Caco-2 (cell line): ENCODE data around the gene TTLL8. TPM values are rescaled to one million over a fixed set of nuclear protein-coding genes. Genes with fewer than 3 reads are reported as not detected.

ENCODE experiments used
- BruUV-seq: library from RNA; stranded (reverse); fragments of 400-500 nt; replicated peaks from 2 replicates; lab custom pipeline; 2021; lab: Mats Ljungman, UMichigan
- CTCF ChIA-PET: fragments of 300-600 bp; sonication (Branson Sonifier 250); formaldehyde crosslinking; loops from one replicate; lab custom pipeline; 2022; ENCODE audit warnings: antibody characterized with exemption; lab: Charles Lee
- POLR2A ChIA-PET: fragments of 300-600 bp; sonication (Branson Sonifier 250); formaldehyde crosslinking; loops from one replicate; lab custom pipeline; 2022; ENCODE audit warnings: antibody characterized with exemption; lab: Charles Lee
- DNase-seq, 2 experiments: peaks; one replicate each; pipeline versions ENCODE4 v3.0.0 to v3.0.0-alpha.2; 2020 to 2022
- H3K27me3 ChIP-seq: replicated peaks from 2 replicates; pipeline ENCODE4 v1.6.0; 2011; ENCODE audit warnings: low read length; ENCODE audit not compliant: control insufficient read depth, insufficient read depth
- H3K36me3 ChIP-seq: 2 replicates; pipeline ENCODE4 v1.5.1; 2011; ENCODE audit warnings: low read length; ENCODE audit not compliant: control insufficient read depth, insufficient read depth
- H3K4me1 ChIP-seq: fragments of 250-450 bp; sonication (Bioruptor Pico); 2 replicates; pipeline ENCODE4 v1.5.1; 2020; ENCODE audit warnings: mild to moderate bottlenecking
- H3K4me3 ChIP-seq: 2 replicates; pipeline ENCODE4 v1.5.1; 2011; ENCODE audit warnings: low read depth, mild to moderate bottlenecking, control low read depth, low read length
- H3K9me3 ChIP-seq: fragments of 250-450 bp; sonication (Bioruptor Pico); 2 replicates; pipeline ENCODE4 v1.5.1; 2020; ENCODE audit warnings: mild to moderate bottlenecking, moderate library complexity
- H3K27ac Mint-ChIP-seq: one replicate; pipeline ENCODE4 v1.8.0; 2022; ENCODE audit warnings: mixed read lengths; ENCODE audit not compliant: unreplicated experiment
- H3K27me3 Mint-ChIP-seq: one replicate; pipeline ENCODE4 v1.8.0; 2022; ENCODE audit warnings: mixed read lengths; ENCODE audit not compliant: insufficient read depth, unreplicated experiment
- H3K36me3 Mint-ChIP-seq: one replicate; pipeline ENCODE4 v1.8.0; 2022; ENCODE audit warnings: mild to moderate bottlenecking, mixed read lengths; ENCODE audit not compliant: insufficient read depth, unreplicated experiment
- H3K4me1 Mint-ChIP-seq: one replicate; pipeline ENCODE4 v1.8.0; 2022; ENCODE audit warnings: low read depth, mixed read lengths; ENCODE audit not compliant: unreplicated experiment
- H3K4me3 Mint-ChIP-seq: one replicate; pipeline ENCODE4 v1.8.0; 2022; ENCODE audit warnings: mild to moderate bottlenecking, moderate library complexity, mixed read lengths; ENCODE audit not compliant: unreplicated experiment
- H3K9me3 Mint-ChIP-seq: one replicate; pipeline ENCODE4 v1.8.0; 2022; ENCODE audit warnings: mixed read lengths; ENCODE audit not compliant: unreplicated experiment
- CTCF ChIP-seq, 2 experiments: fragments of 200-600 bp in 1 of 2; IDR thresholded peaks; 1 replicate in 1 of 2; 2 replicates in 1 of 2; pipeline versions ENCODE4 v1.5.1 to v1.8.0; 2011 to 2022; ENCODE audit warnings: antibody characterized with exemption in 1 of 2, control low read depth in 1 of 2, inconsistent platforms in 1 of 2, low read depth in 1 of 2, low read length in 1 of 2, mild to moderate bottlenecking in 1 of 2, moderate library complexity in 1 of 2; ENCODE audit not compliant: insufficient read depth in 1 of 2, severe bottlenecking in 1 of 2, unreplicated experiment in 1 of 2
- intact Hi-C: fragments of 100-400 bp; cut with micrococcal nuclease; formaldehyde crosslinking; loops from one replicate; pipeline ENCODE4 v1.10.0; 2022; ENCODE audit not compliant: unreplicated experiment
- total RNA-seq: library from RNA; stranded (reverse); gene quantifications from 2 replicates; pipeline ENCODE4 v1.2.3, GENCODE V29; 2022

Gene TTLL8
- total RNA-seq, 1 experiment from 2014 or later, result not detected

- BruUV-seq, result no TSS peak
- Mint-ChIP-seq H3K36me3 (no peaks in the 10 kb centered on the region), H3K27ac (no peak overlapping the region), H3K9me3 (peaks cover 10% of the 10 kb centered on the region), H3K4me1 (no peaks in the 10 kb centered on the region), H3K27me3 (peaks cover 8% of the 10 kb centered on the region), H3K4me3 (no peak overlapping the region)
- Histone ChIP-seq H3K4me3 (no peak overlapping the region), H3K36me3 (no peaks in the 10 kb centered on the region), H3K4me1 (no peaks in the 10 kb centered on the region), H3K9me3 (0 out of 2 replicates have a peak, but pooled peaks cover 6% of the 10 kb centered on the region), H3K27me3 (no peaks in the 10 kb centered on the region)
- no peak for TF ChIP-seq CTCF (IDR thresholded peaks at IDR 0.05; ENCODE audit: insufficient read depth in 1 of 2, low read depth in 1 of 2, low read length in 1 of 2, severe bottlenecking in 1 of 2, unreplicated experiment in 1 of 2)
- CTCF ChIA-PET, result interaction anchor here (0.8 kb wide), 1 partner anchor 10 kb away, joined by 4 read pairs; no protein-coding TSS in a partner anchor
- POLR2A ChIA-PET, result no interaction called here
- no peak for DNase-seq
- intact Hi-C loops, result no loop called here
Measured at GRCh38 chr22:50040717-50041116, 17.4 kb downstream of the TTLL8 start.

- no peak overlapping the region for H3K4me3 Mint-ChIP-seq
- TF ChIP-seq CTCF (IDR thresholded peaks at IDR 0.05; ENCODE audit: insufficient read depth in 1 of 2, low read depth in 1 of 2, low read length in 1 of 2, severe bottlenecking in 1 of 2, unreplicated experiment in 1 of 2), result no peak
- H3K27ac Mint-ChIP-seq, result no peak overlapping the region
- no peak for DNase-seq
- H3K4me1 Mint-ChIP-seq, result no peaks in the 10 kb centered on the region
- no peaks in the 10 kb centered on the region for H3K36me3 Mint-ChIP-seq
- ChIA-PET POLR2A (no interaction called here), CTCF (interaction anchor here (0.8 kb wide), 1 partner anchor 9 kb away, joined by 4 read pairs; no protein-coding TSS in a partner anchor)
- Histone ChIP-seq H3K27me3 (no peaks in the 10 kb centered on the region), H3K4me3 (no peak overlapping the region), H3K9me3 (0 out of 2 replicates have a peak, but pooled peaks cover 6% of the 10 kb centered on the region), H3K4me1 (no peaks in the 10 kb centered on the region), H3K36me3 (no peaks in the 10 kb centered on the region)
- intact Hi-C loops, result loop anchor here (10.0 kb wide), 1 partner anchor 55 kb away; no protein-coding TSS in a partner anchor
- peaks cover 8% of the 10 kb centered on the region for H3K27me3 Mint-ChIP-seq
- H3K9me3 Mint-ChIP-seq, result peaks cover 10% of the 10 kb centered on the region
- no TSS peak for BruUV-seq
Measured at GRCh38 chr22:50039669-50040443, 18.2 kb downstream of the TTLL8 start.

- intact Hi-C loops, result loop anchor here (10.0 kb wide), 1 partner anchor 51 kb away; no protein-coding TSS in a partner anchor
- H3K4me3 ChIP-seq, result no peak overlapping the region
- H3K4me1 ChIP-seq, result no peaks in the 10 kb centered on the region
- BruUV-seq, result no TSS peak
- Mint-ChIP-seq H3K9me3 (no peaks in the 10 kb centered on the region), H3K27me3 (no peaks in the 10 kb centered on the region), H3K4me3 (no peak overlapping the region), H3K4me1 (no peaks in the 10 kb centered on the region), H3K27ac (no peak overlapping the region), H3K36me3 (no peaks in the 10 kb centered on the region)
- ChIA-PET CTCF (interaction anchor here (0.6 kb wide), 1 partner anchor 333 kb away, joined by 4 read pairs; no protein-coding TSS in a partner anchor), POLR2A (no interaction called here)
- no peak for TF ChIP-seq CTCF (IDR thresholded peaks at IDR 0.05; ENCODE audit: insufficient read depth in 1 of 2, low read depth in 1 of 2, low read length in 1 of 2, severe bottlenecking in 1 of 2, unreplicated experiment in 1 of 2)
- no peaks in the 10 kb centered on the region for H3K27me3 ChIP-seq
- H3K9me3 ChIP-seq, result 0 out of 2 replicates have a peak, but pooled peaks cover 6% of the 10 kb centered on the region
- H3K36me3 ChIP-seq, result no peaks in the 10 kb centered on the region
- no peak for DNase-seq
Measured at GRCh38 chr22:50035976-50036724, 21.9 kb downstream of the TTLL8 start.
